GM23338 (cell line): Measurements from ENCODE around the gene IL5RA. TPM values are rescaled to one million over a fixed set of nuclear protein-coding genes. Genes with fewer than 3 reads are reported as not detected.

Experiments
- ATAC-seq: fragments of 200-7000 bp; cut with Tn5 transposase; 3 replicates; pipeline ENCODE4 v1.9.1; 2020
- DNase-seq: peaks from one replicate; pipeline ENCODE4 v3.0.0-alpha.2; 2015; ENCODE audit warnings: low spot score
- H2AFZ ChIP-seq: fragments of 200-600 bp; sonication (generic); 2 replicates; pipeline ENCODE4 v1.8.0; 2016; ENCODE audit warnings: antibody characterized with exemption, mild to moderate bottlenecking, moderate library complexity
- H3F3A ChIP-seq: fragments of 200-600 bp; sonication (generic); replicated peaks from 2 replicates; pipeline ENCODE4 v1.8.0; 2017; ENCODE audit warnings: antibody characterized with exemption, mixed run types, low read depth
- H3K27ac ChIP-seq: fragments of 200-600 bp; sonication (generic); 2 replicates; pipeline ENCODE4 v1.6.1; 2016; ENCODE audit warnings: low read depth
- H3K27me3 ChIP-seq: fragments of 200-600 bp; sonication (generic); 2 replicates; pipeline ENCODE4 v1.8.0; 2016; ENCODE audit warnings: mild to moderate bottlenecking, mixed run types, moderate library complexity; ENCODE audit not compliant: insufficient read depth
- H3K36me3 ChIP-seq: fragments of 200-600 bp; sonication (generic); 2 replicates; pipeline ENCODE4 v1.8.0; 2016; ENCODE audit warnings: mild to moderate bottlenecking; ENCODE audit not compliant: insufficient read depth
- H3K4me1 ChIP-seq: fragments of 200-600 bp; sonication (generic); 2 replicates; pipeline ENCODE4 v1.8.0; 2016; ENCODE audit warnings: mild to moderate bottlenecking, moderate library complexity; ENCODE audit not compliant: insufficient read depth
- H3K4me2 ChIP-seq: fragments of 200-600 bp; sonication (generic); 2 replicates; pipeline ENCODE4 v1.7.1; 2017; ENCODE audit warnings: mixed run types
- H3K4me3 ChIP-seq: fragments of 200-600 bp; sonication (generic); 2 replicates; pipeline ENCODE4 v1.6.1; 2016; ENCODE audit warnings: mixed run types
- H3K79me2 ChIP-seq: fragments of 200-600 bp; sonication (generic); replicated peaks from 2 replicates; pipeline ENCODE4 v1.8.0; 2017; ENCODE audit warnings: mild to moderate bottlenecking; ENCODE audit not compliant: insufficient read depth
- H3K9me2 ChIP-seq: fragments of 200-600 bp; sonication (generic); 2 replicates; pipeline ENCODE4 v1.8.0; 2017; ENCODE audit not compliant: insufficient read depth
- H4K20me1 ChIP-seq: fragments of 200-600 bp; sonication (generic); replicated peaks from 2 replicates; pipeline ENCODE4 v1.8.0; 2017; ENCODE audit warnings: mild to moderate bottlenecking; ENCODE audit not compliant: insufficient read depth
- H3K27ac Mint-ChIP-seq: 2 replicates; pipeline ENCODE4 v1.8.0; 2020; ENCODE audit warnings: inconsistent platforms, mild to moderate bottlenecking, moderate library complexity, mixed read lengths
- H3K27me3 Mint-ChIP-seq: 3 replicates; pipeline ENCODE4 v1.8.0; 2022; ENCODE audit warnings: low read depth, mild to moderate bottlenecking, moderate library complexity, mixed read lengths, inconsistent platforms; ENCODE audit not compliant: insufficient read depth, poor library complexity
- H3K36me3 Mint-ChIP-seq: 3 replicates; pipeline ENCODE4 v1.8.0; 2021; ENCODE audit warnings: low read depth, mild to moderate bottlenecking, inconsistent platforms, moderate library complexity, mixed read lengths
- H3K4me1 Mint-ChIP-seq: 3 replicates; pipeline ENCODE4 v1.8.0; 2020; ENCODE audit warnings: mild to moderate bottlenecking, inconsistent platforms, mixed read lengths
- H3K4me3 Mint-ChIP-seq: 3 replicates; pipeline ENCODE4 v1.8.0; 2021; ENCODE audit warnings: moderate library complexity, mild to moderate bottlenecking, inconsistent platforms, mixed read lengths
- H3K9me3 Mint-ChIP-seq: 3 replicates; pipeline ENCODE4 v1.8.0; 2020; ENCODE audit warnings: moderate library complexity, mild to moderate bottlenecking, inconsistent platforms, mixed read lengths
- EZH2 ChIP-seq: fragments of 200-600 bp; sonication (generic); IDR thresholded peaks from one replicate; pipeline ENCODE4 v1.8.0; 2017; ENCODE audit warnings: antibody characterized with exemption, mild to moderate bottlenecking, low read depth; ENCODE audit not compliant: unreplicated experiment
- EZH2phosphoT487 ChIP-seq: fragments of 200-600 bp; sonication (generic); IDR thresholded peaks from one replicate; pipeline ENCODE4 v1.8.1; 2018; ENCODE audit warnings: antibody characterized with exemption; ENCODE audit not compliant: unreplicated experiment
- JUNB ChIP-seq: IDR thresholded peaks from one replicate; pipeline ENCODE4 v1.6.1; 2016; ENCODE audit warnings: antibody characterized with exemption; ENCODE audit not compliant: unreplicated experiment
- NANOG ChIP-seq: IDR thresholded peaks from 2 replicates; pipeline ENCODE4 v1.6.1; 2016; ENCODE audit warnings: antibody characterized with exemption, borderline replicate concordance
- POLR2AphosphoS5 ChIP-seq: IDR thresholded peaks from 2 replicates; pipeline ENCODE4 v1.6.1; 2016; ENCODE audit warnings: antibody characterized with exemption, low read depth
- REST ChIP-seq: IDR thresholded peaks from one replicate; pipeline ENCODE4 v1.6.1; 2018; ENCODE audit warnings: antibody characterized with exemption; ENCODE audit not compliant: unreplicated experiment
- STAT1 ChIP-seq: IDR thresholded peaks from one replicate; pipeline ENCODE4 v1.6.1; 2016; ENCODE audit warnings: antibody characterized with exemption; ENCODE audit not compliant: unreplicated experiment
- ZNF114 ChIP-seq: fragments of 250-450 bp; sonication (Bioruptor Pico); IDR thresholded peaks from 2 replicates; pipeline ENCODE4 v1.5.0; 2020; ENCODE audit warnings: mild to moderate bottlenecking, moderate library complexity
- ZNF462 ChIP-seq: fragments of 250-450 bp; sonication (Bioruptor Pico); IDR thresholded peaks from 2 replicates; pipeline ENCODE4 v1.5.0; 2020; ENCODE audit warnings: mild to moderate bottlenecking, moderate library complexity
- polyA plus RNA-seq: library from polyadenylated mRNA; unstranded; fragments of >200 nt; fragmentation: Nextera tagmentation; extraction: Ambion mirVana; gene quantifications from 2 replicates; pipeline ENCODE4 v1.2.1, GENCODE V29; 2016
- total RNA-seq: library from RNA; depleted of rRNA; stranded (reverse); fragments of >200 nt; shearing (Covaris generic); gene quantifications from 2 replicates; pipeline ENCODE4 v1.2.3, GENCODE V29; 2014

Gene IL5RA
- total and polyA plus RNA-seq, 2 experiments from 2014 or later: 0.31 TPM; not detected in 1

DNA sequence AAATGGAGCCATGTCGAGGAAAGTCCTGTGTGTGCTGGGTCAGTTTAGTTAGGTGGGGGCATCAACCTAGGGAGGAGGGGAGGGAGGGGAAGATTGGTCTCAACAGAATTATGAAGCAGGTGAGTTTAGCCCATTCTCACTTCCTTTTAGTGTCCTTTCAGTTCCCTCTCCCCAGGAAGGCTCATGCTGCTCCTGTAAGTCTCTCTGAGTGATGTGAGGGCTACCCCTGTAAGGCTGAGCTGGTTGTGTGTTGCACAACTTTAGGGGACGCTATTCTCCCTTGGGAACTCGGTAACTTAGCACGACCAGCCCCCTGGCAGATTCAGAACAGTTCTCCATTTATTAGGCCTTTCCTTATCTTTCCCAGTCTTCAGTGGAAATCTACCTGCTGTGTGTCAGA is 21.2 kb downstream of the IL5RA start:
- Mint-ChIP-seq H3K9me3 (peaks cover 98% of the 10 kb centered on the region), H3K27me3 (no peaks in the 10 kb centered on the region), H3K27ac (no peak overlapping the region), H3K4me3 (no peak overlapping the region), H3K36me3 (peaks cover 40% of the 10 kb centered on the region), H3K4me1 (no peaks in the 10 kb centered on the region)
- H3K4me3 ChIP-seq: no peak overlapping the region
- H3K4me2 ChIP-seq: no peak overlapping the region
- H3K4me1 ChIP-seq: no peaks in the 10 kb centered on the region; the same call in 1 of the 2 replicates
- no peaks in the 10 kb centered on the region for H3K79me2 ChIP-seq
- no peak overlapping the region for H2AFZ ChIP-seq
- no peaks in the 10 kb centered on the region for H3K27me3 ChIP-seq
- ATAC-seq: no peak
- no peak for TF ChIP-seq NANOG
- 0 out of 2 replicates have a peak, but pooled peaks cover 3% of the 10 kb centered on the region for H3K9me2 ChIP-seq
- no peaks in the 10 kb centered on the region for H3K36me3 ChIP-seq
- no peaks in the 10 kb centered on the region for H3F3A ChIP-seq
- no peak for DNase-seq
- H4K20me1 ChIP-seq: no peaks in the 10 kb centered on the region
- no peak overlapping the region for H3K27ac ChIP-seq

DNA sequence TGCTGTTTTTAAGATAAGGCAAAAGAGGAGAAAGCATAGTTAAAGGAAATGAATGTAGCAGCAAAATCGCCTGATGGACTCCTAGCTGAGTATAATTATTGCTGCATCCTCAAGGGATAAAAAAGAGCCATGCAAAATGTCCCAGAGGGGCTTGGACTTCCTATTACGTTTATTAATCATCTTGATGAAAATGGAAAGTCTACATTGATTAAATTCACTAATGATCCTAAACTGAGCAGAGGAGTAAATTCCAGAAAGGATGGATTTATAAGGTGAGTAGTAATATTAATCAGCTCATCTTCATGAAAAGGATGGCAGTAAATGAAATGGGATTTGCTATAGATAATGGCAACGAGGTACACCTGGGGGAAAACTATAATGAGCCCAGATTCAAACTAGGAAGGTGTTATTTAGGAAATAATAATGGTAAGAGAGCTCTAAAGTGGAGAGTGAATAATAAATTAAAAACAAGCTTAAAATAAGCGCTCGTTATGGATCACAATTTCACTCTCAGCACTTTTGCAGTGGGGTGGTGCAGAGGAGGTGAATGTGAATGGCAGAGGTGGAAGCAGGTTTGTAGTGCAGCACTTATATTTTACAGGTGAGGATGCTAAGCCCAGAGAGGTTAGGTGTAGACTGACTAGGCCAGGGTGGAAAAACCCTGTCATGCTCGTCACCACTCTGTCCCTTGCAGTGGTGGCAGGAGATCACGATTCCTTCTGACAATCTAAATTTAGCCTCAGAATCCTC is 22.3 kb downstream of the IL5RA start:
- peaks cover 42% of the 10 kb centered on the region for H3K36me3 Mint-ChIP-seq
- H3K9me3 Mint-ChIP-seq: peaks cover 98% of the 10 kb centered on the region
- H3K27ac Mint-ChIP-seq: no peak overlapping the region
- H3K79me2 ChIP-seq: no peaks in the 10 kb centered on the region
- H3K27me3 Mint-ChIP-seq: no peaks in the 10 kb centered on the region
- TF ChIP-seq ZNF462 (CRISPR knock-in tag) (no peak), JUNB (no peak), POLR2AphosphoS5 (no peak), STAT1 (no peak), EZH2 (no peak), EZH2phosphoT487 (no peak), ZNF114 (CRISPR knock-in tag) (no peak), REST (no peak), NANOG (no peak)
- no peak overlapping the region for H3K4me3 ChIP-seq
- H3K27ac ChIP-seq: no peak overlapping the region
- DNase-seq (no peak), ATAC-seq (no peak)
- H3K4me2 ChIP-seq: no peak overlapping the region
- peaks cover 2% of the 10 kb centered on the region for H3K4me1 ChIP-seq
- no peaks in the 10 kb centered on the region for H4K20me1 ChIP-seq
- peak overlapping the region; percentile 18; the same call in 1 of the 2 replicates for H2AFZ ChIP-seq
- H3K4me3 Mint-ChIP-seq: no peak overlapping the region
- no peaks in the 10 kb centered on the region for H3F3A ChIP-seq
- H3K9me2 ChIP-seq: 0 out of 2 replicates have a peak, but pooled peaks cover 3% of the 10 kb centered on the region
- H3K36me3 ChIP-seq: no peaks in the 10 kb centered on the region
- no peaks in the 10 kb centered on the region for H3K4me1 Mint-ChIP-seq
- no peaks in the 10 kb centered on the region for H3K27me3 ChIP-seq
